Raji (cell line): ENCODE measurements around the gene TOR1AIP1.

Experiments
- POLR2A ChIP-seq: IDR thresholded peaks from 2 replicates; pipeline ENCODE4 v1.6.1; 2011; ENCODE audit warnings: low read depth, low read length, control low read depth; ENCODE audit not compliant: insufficient read depth

The TOR1AIP1 gene

DNA sequence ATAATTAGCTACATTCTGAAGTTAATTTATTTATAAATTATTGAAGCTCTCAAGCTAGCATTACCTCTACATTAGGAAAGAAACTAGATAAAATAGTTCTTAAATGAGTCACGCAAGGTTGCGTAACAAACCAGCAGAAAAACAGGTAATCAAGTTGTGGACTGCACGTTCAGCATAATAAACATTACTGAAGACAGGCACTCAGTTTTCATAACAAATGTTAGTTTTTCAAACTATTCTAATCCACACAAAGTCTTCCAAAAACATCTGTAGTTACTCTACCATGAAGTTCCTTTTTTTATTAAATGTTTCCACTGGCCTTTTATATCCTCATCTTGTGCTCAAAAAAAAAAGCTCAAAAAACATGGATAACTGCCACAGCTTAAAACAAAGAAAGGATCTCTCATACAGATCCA is 5.8 kb upstream of the TOR1AIP1 start:
- TF ChIP-seq POLR2A: no peak

DNA sequence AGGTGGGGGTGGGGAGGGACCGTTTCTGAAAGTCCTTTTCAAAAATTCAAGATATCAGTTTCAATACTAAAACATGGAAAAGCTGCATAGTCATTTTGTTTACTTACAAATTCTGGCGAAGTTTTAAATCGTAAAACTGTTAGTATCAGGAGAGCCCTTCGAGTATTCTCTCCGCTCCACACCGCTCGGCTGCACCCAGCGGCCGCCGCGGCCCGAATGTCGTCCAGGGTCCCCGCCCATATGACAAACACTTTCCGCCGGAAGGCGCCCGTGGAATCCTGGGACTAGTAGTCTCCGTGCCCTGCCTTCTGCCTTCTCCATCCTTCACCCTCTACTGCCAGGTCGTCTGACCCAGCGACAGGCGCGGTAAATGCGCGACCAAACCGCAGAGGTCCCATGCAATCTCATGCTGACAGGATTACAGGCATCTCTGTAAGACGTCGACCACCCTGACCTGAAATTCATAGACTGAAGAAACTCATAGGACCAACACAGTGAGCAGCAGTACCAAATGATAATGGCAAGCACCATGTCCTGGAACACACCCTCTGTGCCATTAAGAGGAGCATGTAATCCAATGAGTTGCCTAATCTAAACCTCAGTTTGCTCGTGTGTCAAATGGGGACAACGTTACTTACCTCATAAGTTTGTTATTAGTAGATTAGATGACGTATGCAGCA is 4.4 kb upstream of the TOR1AIP1 start, which contains the start of gene TOR1AIP2:
TOR1AIP2 (minus strand) TSS at position 218 of the 680 bp plus-strand sequence. CDS start 25,138 bp downstream, outside the sequence.
- TF ChIP-seq POLR2A: peak; percentile 94

DNA sequence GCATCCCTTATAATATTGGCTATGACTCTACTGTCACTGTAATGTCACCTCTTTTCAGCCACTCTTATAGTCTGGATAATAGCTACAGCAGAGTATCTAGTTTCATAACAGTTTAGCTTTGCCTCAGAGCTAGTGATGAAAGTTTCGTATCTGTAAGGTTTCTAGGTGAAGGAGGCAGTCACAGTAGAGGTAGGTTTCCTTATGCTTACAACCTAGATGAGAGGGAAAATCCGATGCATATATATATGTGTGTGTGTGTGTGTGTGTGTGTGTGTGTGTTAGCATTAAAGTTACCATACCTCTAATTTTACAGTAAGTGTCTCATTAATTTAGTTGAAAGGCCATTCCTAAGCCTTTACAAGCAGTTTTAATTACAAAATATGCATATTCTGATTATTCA is 2.3 kb upstream of the TOR1AIP1 start:
- TF ChIP-seq POLR2A: no peak

DNA sequence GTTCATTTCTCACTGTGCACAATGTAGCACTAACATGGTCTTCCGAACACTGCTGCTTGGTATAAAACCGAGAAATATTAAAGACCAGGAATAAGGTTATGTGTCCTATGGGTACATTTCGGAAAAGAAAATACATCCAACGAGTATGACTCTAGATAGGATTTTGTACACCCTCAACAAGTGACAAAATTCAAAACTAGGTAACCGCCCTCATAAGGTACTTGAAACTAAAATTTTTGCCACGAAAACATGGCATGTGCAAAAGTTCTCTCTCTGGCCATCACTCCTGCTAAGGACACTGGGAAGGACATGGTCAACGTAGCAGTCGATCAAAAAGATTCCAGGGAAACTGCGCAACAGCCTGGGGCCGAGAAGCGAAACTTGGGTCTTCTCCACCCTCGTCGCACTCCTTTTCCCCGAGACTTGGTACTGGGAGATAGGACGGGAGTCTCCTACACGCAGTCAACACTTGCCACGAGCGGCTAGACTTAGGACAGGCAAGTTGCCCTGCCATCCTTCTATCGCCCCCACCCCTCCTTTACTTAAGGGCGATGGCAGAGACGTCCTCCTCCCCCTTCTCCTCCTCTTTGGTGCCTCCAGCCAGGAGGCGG is 338 bp upstream of the TOR1AIP1 start:
- TF ChIP-seq POLR2A: no peak

DNA sequence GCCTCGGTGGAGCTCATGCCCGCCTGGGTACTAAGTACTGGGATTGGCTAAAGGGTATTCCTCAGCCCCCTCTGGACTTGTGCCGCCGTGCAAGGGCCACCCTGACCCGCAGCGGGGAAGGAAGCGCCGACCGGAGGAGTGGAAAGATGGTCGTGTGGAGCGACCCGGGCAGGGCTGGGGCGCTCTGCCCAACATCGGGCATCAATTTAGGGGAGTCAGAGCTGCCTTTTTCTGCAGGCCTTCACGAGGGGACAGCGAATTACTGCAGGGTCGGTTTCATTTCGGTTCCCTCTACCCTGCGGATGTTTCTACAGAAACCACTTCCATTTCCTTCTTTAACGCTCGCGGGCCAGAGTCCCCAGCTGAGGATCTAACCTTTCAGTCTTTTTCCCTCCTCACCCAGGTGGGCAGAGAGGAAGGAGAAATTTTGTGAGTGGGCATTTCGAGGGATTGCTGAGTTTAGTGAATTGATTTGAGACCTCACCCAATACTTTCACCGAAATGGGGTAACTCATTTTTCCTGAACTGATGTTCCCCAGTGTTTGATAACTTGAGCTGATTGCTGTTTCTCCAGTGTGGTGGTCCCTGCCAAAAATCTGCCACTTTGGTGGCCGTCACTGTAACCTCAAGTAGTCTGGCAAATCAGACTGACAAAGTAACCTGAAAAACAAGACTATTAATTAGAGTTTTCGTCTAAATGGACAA is 1.1 kb downstream of the TOR1AIP1 start:
- peak; percentile 0; the same call in 1 of the 2 replicates for TF ChIP-seq POLR2A

DNA sequence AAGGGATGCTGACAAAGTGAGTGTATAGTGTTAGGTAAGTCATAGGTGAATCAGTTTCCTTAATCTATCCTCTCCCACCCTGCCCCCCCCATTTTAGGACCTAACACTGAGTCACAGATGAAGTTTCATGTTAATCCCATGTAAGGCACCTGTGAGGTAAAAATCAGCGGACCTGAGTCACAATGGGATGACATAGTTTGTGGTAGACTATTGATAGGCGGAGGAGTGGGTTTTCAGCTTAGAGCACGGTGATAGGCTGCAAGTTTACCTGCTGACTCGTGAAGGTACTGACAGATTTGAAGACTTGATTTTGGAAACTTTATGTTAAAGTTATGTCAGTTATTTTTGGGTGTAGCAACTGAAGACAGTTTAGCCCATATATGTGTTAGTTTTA is 1.7 kb downstream of the TOR1AIP1 start:
- no peak for TF ChIP-seq POLR2A

DNA sequence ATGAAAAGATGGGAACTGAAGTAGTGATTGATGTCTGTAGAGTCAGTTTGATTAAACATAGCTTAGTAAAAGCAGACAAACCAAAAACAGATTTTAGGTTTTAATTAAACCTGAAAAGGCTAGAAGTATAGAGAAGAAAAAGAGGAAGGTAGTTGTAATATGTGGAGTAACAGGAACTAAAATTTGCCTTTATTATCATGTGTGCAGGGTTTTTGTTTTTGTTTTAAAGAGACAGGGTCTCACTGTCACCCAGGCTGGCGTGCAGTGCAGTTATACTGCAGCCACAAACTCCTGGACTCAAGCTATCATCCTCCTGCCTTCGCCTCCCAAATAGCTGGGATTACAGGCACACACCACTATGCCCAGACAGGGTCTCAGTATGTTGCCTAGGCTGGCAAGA is 6.0 kb downstream of the TOR1AIP1 start:
- no peak for TF ChIP-seq POLR2A

DNA sequence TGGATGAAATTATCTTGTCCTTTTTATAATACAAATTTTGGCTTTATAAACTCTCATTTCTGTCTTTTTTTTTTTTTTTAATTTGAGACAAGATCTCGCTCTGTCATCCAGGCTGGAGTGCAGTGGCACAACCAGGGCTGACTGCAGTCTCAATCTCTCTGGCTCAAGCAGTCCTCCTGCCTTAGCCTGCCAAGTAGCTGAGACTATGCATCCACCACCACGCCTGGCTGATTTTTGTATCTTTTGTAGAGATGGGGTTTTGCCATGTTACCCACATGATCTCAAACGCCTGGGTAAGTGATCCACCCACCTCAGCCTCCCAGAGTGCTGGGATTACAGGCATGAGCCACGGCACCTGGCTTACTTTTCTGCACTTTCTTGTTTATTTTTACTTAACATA is 7.5 kb downstream of the TOR1AIP1 start:
- TF ChIP-seq POLR2A: no peak

DNA sequence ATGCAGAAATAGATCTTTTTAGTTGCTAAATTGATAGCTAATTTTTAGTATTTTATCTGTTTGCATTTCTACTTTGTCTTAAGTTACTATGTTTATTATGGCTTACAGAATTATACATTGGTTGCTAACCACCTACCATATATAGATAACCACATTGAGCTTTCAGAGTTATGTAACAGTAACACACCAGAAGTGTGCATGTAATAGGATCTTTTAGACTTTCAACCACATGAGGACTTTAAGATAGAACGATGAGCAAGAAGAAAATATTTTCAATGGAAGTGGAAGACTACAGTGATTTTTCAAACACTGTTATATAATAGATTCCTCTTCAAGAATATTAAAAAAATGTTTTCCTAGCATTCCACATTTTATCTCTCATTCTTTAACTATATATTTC is 28.8 kb downstream of the TOR1AIP1 start:
- TF ChIP-seq POLR2A: no peak

DNA sequence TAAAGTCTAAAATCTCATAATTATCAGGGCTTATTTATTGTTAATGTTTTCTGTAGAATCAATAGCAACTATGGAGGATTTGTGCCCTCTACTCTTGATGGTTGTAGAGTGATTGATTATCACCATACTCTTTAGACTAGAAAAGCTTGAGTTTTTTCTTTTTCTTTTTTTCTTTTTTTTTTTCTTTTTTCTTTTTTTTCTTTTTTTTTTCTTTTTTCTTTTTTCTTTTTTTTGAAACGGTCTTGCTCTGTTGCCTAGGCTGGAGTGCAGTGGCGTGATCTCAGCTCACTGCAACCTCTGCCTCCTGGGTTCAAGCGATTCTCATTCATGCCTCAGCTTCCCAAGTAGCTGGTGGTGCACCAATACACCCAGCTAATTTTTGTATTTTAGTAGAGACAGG is 29.7 kb downstream of the TOR1AIP1 start:
- no peak for TF ChIP-seq POLR2A

DNA sequence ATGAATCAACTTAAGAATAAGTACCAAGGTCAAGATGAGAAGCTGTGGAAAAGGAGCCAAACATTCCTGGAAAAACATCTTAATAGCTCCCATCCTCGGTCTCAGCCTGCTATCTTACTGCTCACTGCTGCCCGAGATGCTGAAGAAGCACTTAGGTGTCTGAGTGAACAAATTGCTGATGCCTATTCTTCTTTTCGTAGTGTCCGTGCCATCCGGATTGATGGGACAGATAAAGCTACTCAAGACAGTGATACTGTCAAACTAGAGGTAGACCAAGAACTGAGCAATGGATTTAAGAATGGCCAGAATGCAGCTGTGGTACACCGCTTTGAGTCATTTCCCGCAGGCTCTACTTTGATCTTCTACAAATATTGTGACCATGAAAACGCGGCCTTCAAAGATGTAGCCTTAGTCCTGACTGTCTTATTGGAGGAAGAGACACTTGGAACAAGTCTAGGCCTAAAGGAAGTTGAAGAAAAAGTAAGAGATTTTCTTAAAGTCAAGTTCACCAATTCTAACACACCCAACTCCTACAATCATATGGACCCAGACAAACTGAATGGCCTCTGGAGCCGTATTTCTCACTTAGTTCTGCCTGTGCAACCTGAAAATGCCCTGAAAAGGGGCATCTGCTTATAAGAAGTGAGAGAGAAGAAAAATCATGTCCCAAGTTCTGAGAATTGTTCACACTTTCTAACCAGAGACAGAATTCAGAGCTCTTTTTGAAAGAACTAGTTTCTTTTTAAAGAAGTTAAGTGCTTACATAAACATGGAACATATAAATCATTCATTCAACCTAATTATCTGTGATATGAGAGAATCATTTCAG is 35.7 kb downstream of the TOR1AIP1 start:
- no peak for TF ChIP-seq POLR2A

DNA sequence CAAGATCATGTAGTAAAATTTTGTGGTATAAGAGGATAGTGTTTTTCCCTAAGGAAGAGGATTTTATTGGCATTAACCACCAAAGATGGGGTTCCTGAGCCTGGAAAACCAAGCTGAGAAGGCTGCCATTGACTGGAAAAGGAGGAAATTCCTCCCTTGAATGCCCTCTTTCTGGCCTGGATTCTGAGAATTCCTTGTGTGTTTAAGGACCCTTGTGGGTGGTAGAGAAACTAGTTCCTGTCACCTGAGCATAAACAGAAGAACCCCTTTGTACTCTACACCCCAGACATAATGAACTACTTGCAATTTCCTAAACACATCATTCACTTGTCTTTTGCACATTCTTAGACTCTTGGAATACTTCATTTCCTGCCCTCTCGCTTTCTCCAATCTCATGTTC is 39.4 kb downstream of the TOR1AIP1 start:
- no peak for TF ChIP-seq POLR2A

DNA sequence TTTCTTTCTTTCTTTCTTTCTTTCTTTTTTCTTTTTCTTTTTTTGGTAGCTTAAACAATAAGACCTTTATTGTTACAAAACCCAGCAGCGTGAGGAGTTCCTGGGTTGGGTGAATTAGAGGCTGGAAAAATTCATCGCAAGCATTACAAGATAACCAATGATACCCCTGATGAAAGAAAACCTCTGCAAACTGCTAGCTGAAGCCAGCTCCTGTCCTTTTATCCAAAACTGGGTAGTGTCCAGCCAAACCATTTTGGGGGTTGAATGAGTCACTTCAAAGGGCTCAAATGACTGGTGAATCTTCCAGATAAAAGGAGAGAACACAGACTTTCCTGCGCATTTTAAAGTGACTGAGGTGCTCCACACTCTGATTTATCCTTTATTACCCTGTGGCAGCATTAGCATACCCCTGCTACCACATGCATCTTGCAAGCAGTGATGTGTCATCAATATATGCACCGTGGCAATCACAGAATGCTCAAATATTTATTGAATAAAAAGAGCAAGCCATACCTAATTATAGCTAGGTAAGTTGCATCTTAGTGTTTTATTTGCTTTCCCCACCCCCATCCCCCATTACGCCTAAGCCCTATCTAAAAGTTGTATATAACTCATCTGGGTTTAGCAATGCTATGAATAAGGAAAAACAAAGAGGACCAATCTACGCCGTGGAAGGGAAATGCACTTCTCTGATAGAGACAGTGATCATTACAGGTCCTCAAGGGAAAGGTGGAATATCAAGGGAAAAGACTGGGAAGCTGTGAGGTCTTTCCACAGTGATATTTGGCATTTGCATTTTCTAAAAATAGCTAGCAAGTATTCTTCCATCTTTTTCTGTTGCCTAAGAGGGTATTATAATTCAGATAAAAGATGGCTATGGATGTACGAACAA is 40.1 kb downstream of the TOR1AIP1 start:
- TF ChIP-seq POLR2A: no peak

DNA sequence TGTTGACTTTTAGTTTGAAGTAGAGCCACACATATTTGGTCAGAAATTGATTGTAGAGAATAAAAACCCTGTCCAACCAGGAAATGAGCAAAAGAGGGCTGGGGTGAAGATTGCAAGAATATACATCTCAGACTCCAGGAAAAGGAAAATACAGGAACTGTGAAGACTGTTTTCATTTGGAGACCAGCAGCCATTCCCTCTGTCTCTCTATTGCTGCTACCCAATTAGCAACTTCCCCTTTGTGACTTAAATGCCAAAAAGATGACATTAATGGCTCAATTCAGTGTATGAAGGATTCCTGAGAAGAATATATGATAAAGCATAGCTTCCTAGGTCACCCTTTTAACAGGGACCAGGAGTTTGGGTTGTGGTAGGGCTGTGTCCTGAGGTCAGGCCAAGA is 40.9 kb downstream of the TOR1AIP1 start:
- no peak for TF ChIP-seq POLR2A
